ENCODE data around the gene FLNB.

DNA sequence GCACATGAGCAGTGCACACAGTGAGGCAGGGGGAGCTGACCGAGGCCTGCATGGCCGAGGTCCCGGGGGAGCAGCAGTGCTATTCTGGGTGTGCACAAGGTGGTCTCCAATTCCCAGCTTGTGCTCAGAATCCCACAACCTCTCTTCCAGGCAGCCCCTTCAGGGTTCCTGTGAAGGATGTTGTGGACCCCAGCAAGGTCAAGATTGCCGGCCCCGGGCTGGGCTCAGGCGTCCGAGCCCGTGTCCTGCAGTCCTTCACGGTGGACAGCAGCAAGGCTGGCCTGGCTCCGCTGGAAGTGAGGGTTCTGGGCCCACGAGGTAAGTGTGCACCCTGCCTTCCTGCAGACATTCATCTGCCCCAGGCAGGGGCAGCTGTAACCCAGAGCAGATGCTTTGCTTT, 122.4 kb downstream of the FLNB start:
- no peak for TF ChIP-seq PATZ1 (CRISPR knock-in tag; IDR thresholded peaks at IDR 0.05; ENCODE audit: borderline replicate concordance)
- no peak for TF ChIP-seq ZFP30 (CRISPR knock-in tag; IDR thresholded peaks at IDR 0.05)
- no peak for TF ChIP-seq CREB5 (CRISPR knock-in tag; IDR thresholded peaks at IDR 0.05; ENCODE audit: low read depth)
- no peak for TF ChIP-seq ISL1 (CRISPR knock-in tag; IDR thresholded peaks at IDR 0.05)
- TF ChIP-seq, protein P1, sequence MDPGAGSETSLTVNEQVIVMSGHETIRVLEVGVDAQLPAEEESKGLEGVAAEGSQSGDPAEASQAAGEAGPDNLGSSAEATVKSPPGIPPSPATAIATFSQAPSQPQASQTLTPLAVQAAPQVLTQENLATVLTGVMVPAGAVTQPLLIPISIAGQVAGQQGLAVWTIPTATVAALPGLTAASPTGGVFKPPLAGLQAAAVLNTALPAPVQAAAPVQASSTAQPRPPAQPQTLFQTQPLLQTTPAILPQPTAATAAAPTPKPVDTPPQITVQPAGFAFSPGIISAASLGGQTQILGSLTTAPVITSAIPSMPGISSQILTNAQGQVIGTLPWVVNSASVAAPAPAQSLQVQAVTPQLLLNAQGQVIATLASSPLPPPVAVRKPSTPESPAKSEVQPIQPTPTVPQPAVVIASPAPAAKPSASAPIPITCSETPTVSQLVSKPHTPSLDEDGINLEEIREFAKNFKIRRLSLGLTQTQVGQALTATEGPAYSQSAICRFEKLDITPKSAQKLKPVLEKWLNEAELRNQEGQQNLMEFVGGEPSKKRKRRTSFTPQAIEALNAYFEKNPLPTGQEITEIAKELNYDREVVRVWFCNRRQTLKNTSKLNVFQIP (CRISPR knock-in tag; IDR thresholded peaks at IDR 0.05; ENCODE audit: borderline replicate concordance, low read depth): no peak
- no peak for TF ChIP-seq ZFP3 (CRISPR knock-in tag; IDR thresholded peaks at IDR 0.05)
- TF ChIP-seq RARB (CRISPR knock-in tag; IDR thresholded peaks at IDR 0.05): no peak
- no peak for TF ChIP-seq TOX (CRISPR knock-in tag; IDR thresholded peaks at IDR 0.05; ENCODE audit: borderline replicate concordance)
- TF ChIP-seq OSR1 (CRISPR knock-in tag; IDR thresholded peaks at IDR 0.05): no peak
- TF ChIP-seq ESRRG (CRISPR knock-in tag; IDR thresholded peaks at IDR 0.05): no peak
- TF ChIP-seq CSDC2 (CRISPR knock-in tag; IDR thresholded peaks at IDR 0.05): no peak
- no peak for TF ChIP-seq BACH2 (CRISPR knock-in tag; IDR thresholded peaks at IDR 0.05; ENCODE audit: borderline replicate concordance)
- no peak for TF ChIP-seq TCF4 (CRISPR knock-in tag; IDR thresholded peaks at IDR 0.05; ENCODE audit: borderline replicate concordance)

All from SK-N-SH treated with all-trans-retinoic acid at 6 μM for 48 hours (cell line).